GM19324 (cell line): ENCODE measurements around the gene CCNJ.
"Not testable (repeated sequence)": the region's sequence is repeated elsewhere in the genome, so short reads cannot be mapped to it uniquely, and the experiment has no call there.

Source experiments
- ATAC-seq: cut with Tn5 transposase; IDR thresholded peaks from one replicate; pipeline ENCODE4 v1.9.1; 2021; ENCODE audit warnings: mild to moderate bottlenecking, moderate library complexity; ENCODE audit not compliant: unreplicated experiment, low FRiP score

CCNJ gene

GRCh38 chr10:96043033-96043892, at the start of gene CCNJ:
Gene CCNJ, plus strand, starts transcription at chr10:96043583. Its CDS starts 811 bp downstream, at chr10:96044394.
- ATAC-seq: peak; percentile 91

- ATAC-seq: not testable (repeated sequence)
Measured at GRCh38 chr10:95994376-95994775, 49.0 kb upstream of the CCNJ start.

- no peak for ATAC-seq
Measured at GRCh38 chr10:95998255-95998784, 45.1 kb upstream of the CCNJ start.

GRCh38 chr10:96013956-96014355, 29.4 kb upstream of the CCNJ start:
- no peak for ATAC-seq

GRCh38 chr10:96014473-96015102, 28.8 kb upstream of the CCNJ start:
- no peak for ATAC-seq

- ATAC-seq: peak; percentile 67
Measured at GRCh38 chr10:96017191-96017687, 26.1 kb upstream of the CCNJ start.

GRCh38 chr10:96021332-96021731, 22.1 kb upstream of the CCNJ start:
- ATAC-seq: no peak

- ATAC-seq: no peak
Measured at GRCh38 chr10:96022739-96023138, 20.6 kb upstream of the CCNJ start.

- no peak for ATAC-seq
Measured at GRCh38 chr10:96023168-96023567, 20.2 kb upstream of the CCNJ start.

- ATAC-seq: no peak
Measured at GRCh38 chr10:96025566-96025965, 17.8 kb upstream of the CCNJ start.

GRCh38 chr10:96034625-96035024, 8.8 kb upstream of the CCNJ start:
- ATAC-seq: no peak

- no peak for ATAC-seq
Measured at GRCh38 chr10:96038476-96039387, 4.7 kb upstream of the CCNJ start.

- ATAC-seq: no peak
Measured at GRCh38 chr10:96041146-96041545, 2.2 kb upstream of the CCNJ start.

- ATAC-seq: peak; percentile 28
Measured at GRCh38 chr10:96043893-96044715, 721 bp downstream of the CCNJ start.

- ATAC-seq: no peak
Measured at GRCh38 chr10:96044736-96045135, 1.4 kb downstream of the CCNJ start.

GRCh38 chr10:96046546-96046945, 3.2 kb downstream of the CCNJ start:
- ATAC-seq: no peak

GRCh38 chr10:96047004-96047649, 3.7 kb downstream of the CCNJ start:
- ATAC-seq: no peak

GRCh38 chr10:96047925-96048324, 4.5 kb downstream of the CCNJ start:
- ATAC-seq: not testable (repeated sequence)

GRCh38 chr10:96049340-96049739, 6.0 kb downstream of the CCNJ start:
- no peak for ATAC-seq
